ENCODE data around the gene RSPO3. TPM values are rescaled to one million over a fixed set of nuclear protein-coding genes. Genes with fewer than 3 reads are reported as not detected.

RSPO3 gene
- total RNA-seq, 1 donor from 2014 or later, result 32.3 TPM

GRCh38 chr6:127124680-127125079 is 6.2 kb downstream of the RSPO3 start:
- peaks cover 31% of the 10 kb centered on the region for H3K27me3 Mint-ChIP-seq
- H3K4me3 Mint-ChIP-seq, result no peak overlapping the region

GRCh38 chr6:127128066-127128465 is 9.6 kb downstream of the RSPO3 start:
- Mint-ChIP-seq H3K27me3 (peaks cover 12% of the 10 kb centered on the region), H3K9me3 (no peaks in the 10 kb centered on the region), H3K27ac (no peak overlapping the region), H3K4me3 (no peak overlapping the region), H3K36me3 (no peaks in the 10 kb centered on the region), H3K4me1 (ENCODE audit: unreplicated experiment) (peaks cover 17% of the 10 kb centered on the region)
- no peak for DNase-seq (ENCODE audit: extremely low spot score, unreplicated experiment)
- TF ChIP-seq, protein P1, sequence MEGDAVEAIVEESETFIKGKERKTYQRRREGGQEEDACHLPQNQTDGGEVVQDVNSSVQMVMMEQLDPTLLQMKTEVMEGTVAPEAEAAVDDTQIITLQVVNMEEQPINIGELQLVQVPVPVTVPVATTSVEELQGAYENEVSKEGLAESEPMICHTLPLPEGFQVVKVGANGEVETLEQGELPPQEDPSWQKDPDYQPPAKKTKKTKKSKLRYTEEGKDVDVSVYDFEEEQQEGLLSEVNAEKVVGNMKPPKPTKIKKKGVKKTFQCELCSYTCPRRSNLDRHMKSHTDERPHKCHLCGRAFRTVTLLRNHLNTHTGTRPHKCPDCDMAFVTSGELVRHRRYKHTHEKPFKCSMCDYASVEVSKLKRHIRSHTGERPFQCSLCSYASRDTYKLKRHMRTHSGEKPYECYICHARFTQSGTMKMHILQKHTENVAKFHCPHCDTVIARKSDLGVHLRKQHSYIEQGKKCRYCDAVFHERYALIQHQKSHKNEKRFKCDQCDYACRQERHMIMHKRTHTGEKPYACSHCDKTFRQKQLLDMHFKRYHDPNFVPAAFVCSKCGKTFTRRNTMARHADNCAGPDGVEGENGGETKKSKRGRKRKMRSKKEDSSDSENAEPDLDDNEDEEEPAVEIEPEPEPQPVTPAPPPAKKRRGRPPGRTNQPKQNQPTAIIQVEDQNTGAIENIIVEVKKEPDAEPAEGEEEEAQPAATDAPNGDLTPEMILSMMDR (conservative IDR thresholded peaks at IDR 0.05), result no peak

More at GRCh38 chr6:127124680-127125079, 6.2 kb downstream of the RSPO3 start:
- H3K36me3 Mint-ChIP-seq, result no peaks in the 10 kb centered on the region
- TF ChIP-seq, protein P1 (conservative IDR thresholded peaks at IDR 0.05), result no peak
- peaks cover 20% of the 10 kb centered on the region for H3K4me1 Mint-ChIP-seq (ENCODE audit: unreplicated experiment)
- DNase-seq (ENCODE audit: extremely low spot score, unreplicated experiment), result no peak
- no peaks in the 10 kb centered on the region for H3K9me3 Mint-ChIP-seq
- no peak overlapping the region for H3K27ac Mint-ChIP-seq

DNA sequence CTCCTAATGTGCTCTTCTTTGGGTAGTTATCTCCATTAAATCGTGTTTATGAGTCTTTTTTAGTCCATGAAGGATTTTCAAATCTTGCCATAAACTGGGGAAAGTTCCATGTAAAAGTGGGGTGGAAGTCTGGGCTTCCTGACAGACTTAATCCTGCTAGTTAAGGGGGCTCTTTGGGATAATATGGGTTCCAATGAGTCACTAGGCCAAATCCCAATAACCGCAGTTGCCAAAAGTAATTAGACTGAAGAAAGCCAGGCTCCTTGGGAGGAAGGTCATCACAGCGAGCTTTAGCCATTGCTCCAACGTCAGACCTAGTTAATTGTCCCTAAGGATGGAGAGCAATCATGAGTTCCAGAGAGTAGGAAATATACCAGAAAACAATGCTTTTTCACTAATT is 10.8 kb downstream of the RSPO3 start:
- Mint-ChIP-seq H3K36me3 (no peaks in the 10 kb centered on the region), H3K27ac (no peak overlapping the region), H3K9me3 (no peaks in the 10 kb centered on the region), H3K4me1 (ENCODE audit: unreplicated experiment) (peaks cover 17% of the 10 kb centered on the region), H3K27me3 (peaks cover 7% of the 10 kb centered on the region), H3K4me3 (no peak overlapping the region)
- TF ChIP-seq, protein P1 (conservative IDR thresholded peaks at IDR 0.05), result no peak
- DNase-seq (ENCODE audit: extremely low spot score, unreplicated experiment), result no peak

DNA sequence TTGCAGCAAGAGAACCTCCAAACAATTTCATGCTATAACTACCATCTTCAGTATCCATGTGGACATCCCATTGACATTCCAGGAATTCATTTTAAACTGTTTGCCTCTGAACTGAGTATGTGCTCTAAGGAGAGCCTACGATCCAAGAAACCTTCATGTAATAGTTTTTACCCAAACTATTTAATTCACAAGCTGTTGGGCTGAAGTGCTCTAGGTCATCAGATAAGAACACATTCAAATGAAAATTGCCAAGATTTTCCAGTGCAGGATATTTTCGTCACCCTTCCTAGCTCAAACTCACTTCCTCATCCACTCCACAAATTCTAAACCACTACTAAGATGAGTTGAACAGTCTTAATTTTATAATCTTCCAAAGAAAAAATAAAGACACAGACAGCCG is 12.8 kb downstream of the RSPO3 start:
- TF ChIP-seq, protein P1 (conservative IDR thresholded peaks at IDR 0.05), result no peak
- Mint-ChIP-seq H3K36me3 (no peaks in the 10 kb centered on the region), H3K27me3 (peaks cover 6% of the 10 kb centered on the region), H3K9me3 (no peaks in the 10 kb centered on the region), H3K27ac (no peak overlapping the region), H3K4me3 (no peak overlapping the region), H3K4me1 (ENCODE audit: unreplicated experiment) (peaks cover 17% of the 10 kb centered on the region)
- DNase-seq (ENCODE audit: extremely low spot score, unreplicated experiment), result no peak

- Mint-ChIP-seq H3K36me3 (no peaks in the 10 kb centered on the region), H3K27ac (no peak overlapping the region), H3K4me3 (no peak overlapping the region), H3K27me3 (peaks cover 6% of the 10 kb centered on the region), H3K4me1 (ENCODE audit: unreplicated experiment) (peaks cover 17% of the 10 kb centered on the region), H3K9me3 (no peaks in the 10 kb centered on the region)
- TF ChIP-seq, protein P1 (conservative IDR thresholded peaks at IDR 0.05), result no peak
- DNase-seq (ENCODE audit: extremely low spot score, unreplicated experiment), result no peak
These were observed 13.4 kb downstream of the RSPO3 start for GRCh38 chr6:127131772-127132376.

Measured in type B pancreatic cell (in vitro differentiated cells).